ENCODE measurements around the gene KLHL29. TPM values are rescaled to one million over a fixed set of nuclear protein-coding genes. Genes with fewer than 3 reads are reported as not detected.

The KLHL29 gene
- total and polyA plus RNA-seq, 4 donors, result 0.29 to 2.3 (median 0.68) TPM

DNA sequence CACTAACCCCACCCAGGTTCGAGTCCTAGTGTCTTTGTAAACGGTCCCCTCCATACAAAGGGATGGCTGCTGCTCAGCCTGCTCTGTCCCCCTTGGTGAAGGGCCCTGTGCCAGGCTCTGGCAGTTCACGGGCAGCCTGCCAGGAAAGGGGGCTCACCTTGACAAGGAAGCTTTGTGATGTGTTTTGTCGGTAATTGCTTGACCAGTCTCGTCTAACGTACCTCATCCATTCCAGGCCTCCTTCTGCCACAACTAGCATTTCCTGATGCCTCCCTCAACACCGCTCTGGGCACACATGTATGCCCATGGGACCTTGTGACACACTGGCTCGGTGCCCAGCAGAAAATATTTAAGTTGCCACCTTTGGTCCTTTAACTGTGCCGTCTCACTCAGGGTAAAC lies 171.9 kb downstream of the KLHL29 start:
- Histone ChIP-seq H3K27ac (ENCODE audit: low read depth in 1 of 2, low read length in 2 of 2) (no peak overlapping the region), H3K9ac (ENCODE audit: low read depth in 1 of 2, low read length in 2 of 2) (no peak overlapping the region), H3K4me1 (ENCODE audit: control insufficient read depth in 4 of 4, insufficient read depth in 4 of 4, low read length in 3 of 4) (no peaks in the 10 kb centered on the region), H3K27me3 (ENCODE audit: control insufficient read depth in 4 of 4, insufficient read depth in 4 of 4, low read length in 3 of 4) (no peaks in the 10 kb centered on the region), H3K36me3 (ENCODE audit: control insufficient read depth in 4 of 4, insufficient read depth in 3 of 4, low read depth in 1 of 4, low read length in 3 of 4) (no peaks in the 10 kb centered on the region), H3K4me3 (ENCODE audit: low read depth in 1 of 3, low read length in 3 of 3) (no peak overlapping the region), H3K9me3 (ENCODE audit: control insufficient read depth in 4 of 4, low read length in 3 of 4) (no peaks in the 10 kb centered on the region)
- TF ChIP-seq JUND (IDR thresholded peaks at IDR 0.05) (no peak), SP1 (IDR thresholded peaks at IDR 0.05) (no peak), HNF4G (IDR thresholded peaks at IDR 0.05) (no peak), EGR1 (IDR thresholded peaks at IDR 0.05; ENCODE audit: low read depth in 2 of 2) (no peak), FOXA2 (IDR thresholded peaks at IDR 0.05) (no peak), NR2F2 (IDR thresholded peaks at IDR 0.05) (no peak), HNF4A (conservative IDR thresholded peaks at IDR 0.05) (no peak), FOXA1 (IDR thresholded peaks at IDR 0.05) (no peak), TAF1 (conservative IDR thresholded peaks at IDR 0.05) (no peak), YY1 (IDR thresholded peaks at IDR 0.05) (no peak), RXRA (IDR thresholded peaks at IDR 0.05) (no peak)
- TF ChIP-seq, protein P1, sequence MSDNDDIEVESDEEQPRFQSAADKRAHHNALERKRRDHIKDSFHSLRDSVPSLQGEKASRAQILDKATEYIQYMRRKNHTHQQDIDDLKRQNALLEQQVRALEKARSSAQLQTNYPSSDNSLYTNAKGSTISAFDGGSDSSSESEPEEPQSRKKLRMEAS (IDR thresholded peaks at IDR 0.05), result no peak
- TF ChIP-seq, protein P2, sequence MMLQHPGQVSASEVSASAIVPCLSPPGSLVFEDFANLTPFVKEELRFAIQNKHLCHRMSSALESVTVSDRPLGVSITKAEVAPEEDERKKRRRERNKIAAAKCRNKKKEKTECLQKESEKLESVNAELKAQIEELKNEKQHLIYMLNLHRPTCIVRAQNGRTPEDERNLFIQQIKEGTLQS (IDR thresholded peaks at IDR 0.05), result no peak
- TF ChIP-seq, protein P3, sequence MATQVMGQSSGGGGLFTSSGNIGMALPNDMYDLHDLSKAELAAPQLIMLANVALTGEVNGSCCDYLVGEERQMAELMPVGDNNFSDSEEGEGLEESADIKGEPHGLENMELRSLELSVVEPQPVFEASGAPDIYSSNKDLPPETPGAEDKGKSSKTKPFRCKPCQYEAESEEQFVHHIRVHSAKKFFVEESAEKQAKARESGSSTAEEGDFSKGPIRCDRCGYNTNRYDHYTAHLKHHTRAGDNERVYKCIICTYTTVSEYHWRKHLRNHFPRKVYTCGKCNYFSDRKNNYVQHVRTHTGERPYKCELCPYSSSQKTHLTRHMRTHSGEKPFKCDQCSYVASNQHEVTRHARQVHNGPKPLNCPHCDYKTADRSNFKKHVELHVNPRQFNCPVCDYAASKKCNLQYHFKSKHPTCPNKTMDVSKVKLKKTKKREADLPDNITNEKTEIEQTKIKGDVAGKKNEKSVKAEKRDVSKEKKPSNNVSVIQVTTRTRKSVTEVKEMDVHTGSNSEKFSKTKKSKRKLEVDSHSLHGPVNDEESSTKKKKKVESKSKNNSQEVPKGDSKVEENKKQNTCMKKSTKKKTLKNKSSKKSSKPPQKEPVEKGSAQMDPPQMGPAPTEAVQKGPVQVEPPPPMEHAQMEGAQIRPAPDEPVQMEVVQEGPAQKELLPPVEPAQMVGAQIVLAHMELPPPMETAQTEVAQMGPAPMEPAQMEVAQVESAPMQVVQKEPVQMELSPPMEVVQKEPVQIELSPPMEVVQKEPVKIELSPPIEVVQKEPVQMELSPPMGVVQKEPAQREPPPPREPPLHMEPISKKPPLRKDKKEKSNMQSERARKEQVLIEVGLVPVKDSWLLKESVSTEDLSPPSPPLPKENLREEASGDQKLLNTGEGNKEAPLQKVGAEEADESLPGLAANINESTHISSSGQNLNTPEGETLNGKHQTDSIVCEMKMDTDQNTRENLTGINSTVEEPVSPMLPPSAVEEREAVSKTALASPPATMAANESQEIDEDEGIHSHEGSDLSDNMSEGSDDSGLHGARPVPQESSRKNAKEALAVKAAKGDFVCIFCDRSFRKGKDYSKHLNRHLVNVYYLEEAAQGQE (IDR thresholded peaks at IDR 0.05), result no peak
- TF ChIP-seq, protein P4, sequence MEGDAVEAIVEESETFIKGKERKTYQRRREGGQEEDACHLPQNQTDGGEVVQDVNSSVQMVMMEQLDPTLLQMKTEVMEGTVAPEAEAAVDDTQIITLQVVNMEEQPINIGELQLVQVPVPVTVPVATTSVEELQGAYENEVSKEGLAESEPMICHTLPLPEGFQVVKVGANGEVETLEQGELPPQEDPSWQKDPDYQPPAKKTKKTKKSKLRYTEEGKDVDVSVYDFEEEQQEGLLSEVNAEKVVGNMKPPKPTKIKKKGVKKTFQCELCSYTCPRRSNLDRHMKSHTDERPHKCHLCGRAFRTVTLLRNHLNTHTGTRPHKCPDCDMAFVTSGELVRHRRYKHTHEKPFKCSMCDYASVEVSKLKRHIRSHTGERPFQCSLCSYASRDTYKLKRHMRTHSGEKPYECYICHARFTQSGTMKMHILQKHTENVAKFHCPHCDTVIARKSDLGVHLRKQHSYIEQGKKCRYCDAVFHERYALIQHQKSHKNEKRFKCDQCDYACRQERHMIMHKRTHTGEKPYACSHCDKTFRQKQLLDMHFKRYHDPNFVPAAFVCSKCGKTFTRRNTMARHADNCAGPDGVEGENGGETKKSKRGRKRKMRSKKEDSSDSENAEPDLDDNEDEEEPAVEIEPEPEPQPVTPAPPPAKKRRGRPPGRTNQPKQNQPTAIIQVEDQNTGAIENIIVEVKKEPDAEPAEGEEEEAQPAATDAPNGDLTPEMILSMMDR (IDR thresholded peaks at IDR 0.05; ENCODE audit: low read depth, low read length, missing input control), result no peak
- TF ChIP-seq, protein P5, sequence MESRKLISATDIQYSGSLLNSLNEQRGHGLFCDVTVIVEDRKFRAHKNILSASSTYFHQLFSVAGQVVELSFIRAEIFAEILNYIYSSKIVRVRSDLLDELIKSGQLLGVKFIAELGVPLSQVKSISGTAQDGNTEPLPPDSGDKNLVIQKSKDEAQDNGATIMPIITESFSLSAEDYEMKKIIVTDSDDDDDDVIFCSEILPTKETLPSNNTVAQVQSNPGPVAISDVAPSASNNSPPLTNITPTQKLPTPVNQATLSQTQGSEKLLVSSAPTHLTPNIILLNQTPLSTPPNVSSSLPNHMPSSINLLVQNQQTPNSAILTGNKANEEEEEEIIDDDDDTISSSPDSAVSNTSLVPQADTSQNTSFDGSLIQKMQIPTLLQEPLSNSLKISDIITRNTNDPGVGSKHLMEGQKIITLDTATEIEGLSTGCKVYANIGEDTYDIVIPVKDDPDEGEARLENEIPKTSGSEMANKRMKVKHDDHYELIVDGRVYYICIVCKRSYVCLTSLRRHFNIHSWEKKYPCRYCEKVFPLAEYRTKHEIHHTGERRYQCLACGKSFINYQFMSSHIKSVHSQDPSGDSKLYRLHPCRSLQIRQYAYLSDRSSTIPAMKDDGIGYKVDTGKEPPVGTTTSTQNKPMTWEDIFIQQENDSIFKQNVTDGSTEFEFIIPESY (IDR thresholded peaks at IDR 0.05), result no peak
- 78% methylated on average over 9 of the region's 9 CpGs for WGBS
- no peak for DNase-seq (ENCODE audit: low spot score)

DNA sequence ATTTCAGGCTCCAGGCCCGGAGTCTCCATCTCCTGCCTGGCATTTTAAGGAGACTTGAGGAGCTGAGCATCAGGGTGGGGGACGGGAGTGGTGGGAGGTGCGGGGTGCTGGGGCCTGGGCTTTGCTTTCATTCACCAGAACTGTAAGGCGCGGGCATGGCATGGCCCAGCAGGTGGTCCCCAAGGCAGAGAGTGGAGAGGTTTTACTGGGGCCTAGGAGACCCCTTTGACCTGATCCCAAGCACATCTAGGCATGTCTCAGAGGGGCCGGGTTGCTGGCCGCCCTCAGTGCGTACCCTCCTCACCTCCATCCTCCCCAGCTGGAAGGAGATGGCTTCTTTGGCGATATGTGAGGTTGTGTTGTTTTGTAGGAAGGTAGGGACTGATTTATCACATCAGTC lies 172.5 kb downstream of the KLHL29 start:
- 86% methylated on average over 9 of the region's 9 CpGs for WGBS
- H3K9ac ChIP-seq (ENCODE audit: low read depth in 1 of 2, low read length in 2 of 2), result no peak overlapping the region
- no peak overlapping the region for H3K4me3 ChIP-seq (ENCODE audit: low read depth in 1 of 3, low read length in 3 of 3)
- H3K36me3 ChIP-seq (ENCODE audit: control insufficient read depth in 4 of 4, insufficient read depth in 3 of 4, low read depth in 1 of 4, low read length in 3 of 4), result no peaks in the 10 kb centered on the region
- H3K27me3 ChIP-seq (ENCODE audit: control insufficient read depth in 4 of 4, insufficient read depth in 4 of 4, low read length in 3 of 4), result no peaks in the 10 kb centered on the region
- H3K4me1 ChIP-seq (ENCODE audit: control insufficient read depth in 4 of 4, insufficient read depth in 4 of 4, low read length in 3 of 4), result no peaks in the 10 kb centered on the region
- no peak overlapping the region for H3K27ac ChIP-seq (ENCODE audit: low read depth in 1 of 2, low read length in 2 of 2)
- H3K9me3 ChIP-seq (ENCODE audit: control insufficient read depth in 4 of 4, low read length in 3 of 4), result no peaks in the 10 kb centered on the region
- no peak for DNase-seq (ENCODE audit: low spot score)
- TF ChIP-seq FOXA1 (IDR thresholded peaks at IDR 0.05) (no peak), SP1 (IDR thresholded peaks at IDR 0.05) (no peak), RAD21 (IDR thresholded peaks at IDR 0.05) (no peak), RXRA (IDR thresholded peaks at IDR 0.05) (no peak), YY1 (IDR thresholded peaks at IDR 0.05) (no peak), TAF1 (conservative IDR thresholded peaks at IDR 0.05) (no peak), JUND (IDR thresholded peaks at IDR 0.05) (no peak), HNF4A (conservative IDR thresholded peaks at IDR 0.05) (no peak), NR2F2 (IDR thresholded peaks at IDR 0.05) (no peak), EGR1 (IDR thresholded peaks at IDR 0.05; ENCODE audit: low read depth in 2 of 2) (no peak), FOXA2 (IDR thresholded peaks at IDR 0.05) (no peak), HNF4G (IDR thresholded peaks at IDR 0.05) (no peak)
- TF ChIP-seq, protein P4 (IDR thresholded peaks at IDR 0.05; ENCODE audit: low read depth, low read length, missing input control), result no peak
- TF ChIP-seq, protein P2 (IDR thresholded peaks at IDR 0.05), result no peak
- TF ChIP-seq, protein P5 (IDR thresholded peaks at IDR 0.05), result no peak
- TF ChIP-seq, protein P1 (IDR thresholded peaks at IDR 0.05), result no peak

Measured in liver (tissue), 9 donors.